DMS53 (cell line): Measurements from ENCODE around the gene TSHZ1.

Experiments used
- DNase-seq: peaks from one replicate; lab custom pipeline; 2025; lab: John Stamatoyannopoulos, UW

Gene TSHZ1

GRCh38 chr18:75246721-75247610 lies 36.4 kb downstream of the TSHZ1 start:
- no peak for DNase-seq

- DNase-seq = peak; percentile 82
Observed at GRCh38 chr18:75247611-75248421, 37.2 kb downstream of the TSHZ1 start.

- peak; percentile 36 for DNase-seq
Observed at GRCh38 chr18:75248426-75249174, 38.0 kb downstream of the TSHZ1 start.

DNA sequence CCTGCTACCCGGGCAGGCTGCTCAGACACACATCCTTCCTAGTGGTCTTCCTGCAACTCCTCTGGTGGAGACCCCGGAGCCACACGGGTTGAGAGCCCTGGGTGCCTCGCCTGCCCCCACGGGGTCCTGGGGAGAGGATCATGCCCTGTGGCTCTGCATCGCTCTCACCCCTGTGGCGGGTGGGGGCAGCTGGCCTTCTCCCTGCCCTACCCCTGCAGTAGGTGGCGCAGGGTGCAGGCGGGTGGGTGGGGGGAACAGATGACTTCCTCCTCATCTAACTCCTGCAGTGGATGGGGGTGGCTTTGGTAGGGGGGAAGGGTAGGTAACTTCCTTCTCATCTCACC lies 38.5 kb downstream of the TSHZ1 start:
- no peak for DNase-seq

DNA sequence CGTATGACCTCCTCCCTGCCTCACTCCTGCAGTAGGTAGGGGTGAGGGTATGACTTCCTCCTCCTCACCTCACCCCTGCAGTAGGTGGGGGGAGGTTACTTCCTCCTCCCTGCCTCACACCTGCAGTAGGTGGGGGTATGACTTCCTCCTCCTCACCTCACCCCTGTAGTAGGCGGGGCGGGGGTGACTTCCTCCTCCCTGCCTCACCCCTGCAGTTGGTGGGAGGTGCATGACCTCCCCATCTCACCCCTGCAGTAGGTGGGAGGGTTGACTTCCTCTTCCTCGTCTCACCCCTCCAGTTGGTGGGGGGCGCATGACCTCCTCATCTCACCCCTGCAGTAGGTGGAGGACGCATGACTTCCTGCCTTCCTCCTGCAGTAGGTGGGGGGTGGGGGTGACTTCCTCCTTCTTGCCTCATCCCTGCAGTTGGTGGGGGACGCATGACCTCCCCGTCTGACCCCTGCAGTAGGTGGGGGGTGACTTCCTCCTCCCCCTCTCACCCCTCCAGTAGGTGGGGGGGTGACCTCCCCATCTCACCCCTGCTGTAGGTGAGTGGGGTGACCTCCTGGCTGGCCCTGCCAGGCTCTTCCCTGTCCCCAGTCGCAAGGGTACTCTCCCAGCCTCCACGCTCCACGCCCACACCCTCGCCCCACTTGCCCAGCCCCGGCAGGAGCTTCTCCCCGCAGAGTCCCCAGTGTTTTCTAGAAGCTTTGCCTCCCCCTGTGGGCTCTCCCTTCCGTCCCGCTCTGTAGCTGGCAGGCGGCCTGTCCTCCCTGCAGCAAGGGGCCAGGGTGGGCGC lies 39.3 kb downstream of the TSHZ1 start:
- peak; percentile 25 for DNase-seq

DNA sequence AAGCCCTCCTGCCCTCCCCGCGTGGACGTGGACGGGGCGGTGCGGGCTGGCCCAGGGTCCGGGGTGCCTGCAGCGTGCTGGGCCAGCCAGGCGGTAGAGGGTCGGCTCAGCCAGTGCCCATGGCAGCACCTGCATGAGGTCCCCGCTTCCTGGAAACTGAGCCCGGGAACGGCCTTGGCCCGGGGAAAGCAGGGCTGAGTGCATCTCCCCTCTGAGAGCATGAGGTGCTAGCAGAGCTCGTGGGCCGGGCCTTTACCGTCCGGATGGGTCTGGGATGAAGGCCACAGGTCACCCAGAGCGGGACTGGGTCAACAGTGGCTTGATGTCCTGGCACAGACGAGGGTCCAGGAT lies 39.8 kb downstream of the TSHZ1 start:
- peak; percentile 15 for DNase-seq

- DNase-seq = no peak
Observed at GRCh38 chr18:75251466-75251865, 40.9 kb downstream of the TSHZ1 start.

- DNase-seq = no peak
Observed at GRCh38 chr18:75252136-75252535, 41.5 kb downstream of the TSHZ1 start.

GRCh38 chr18:75253043-75253442 lies 42.4 kb downstream of the TSHZ1 start:
- no peak for DNase-seq

DNA sequence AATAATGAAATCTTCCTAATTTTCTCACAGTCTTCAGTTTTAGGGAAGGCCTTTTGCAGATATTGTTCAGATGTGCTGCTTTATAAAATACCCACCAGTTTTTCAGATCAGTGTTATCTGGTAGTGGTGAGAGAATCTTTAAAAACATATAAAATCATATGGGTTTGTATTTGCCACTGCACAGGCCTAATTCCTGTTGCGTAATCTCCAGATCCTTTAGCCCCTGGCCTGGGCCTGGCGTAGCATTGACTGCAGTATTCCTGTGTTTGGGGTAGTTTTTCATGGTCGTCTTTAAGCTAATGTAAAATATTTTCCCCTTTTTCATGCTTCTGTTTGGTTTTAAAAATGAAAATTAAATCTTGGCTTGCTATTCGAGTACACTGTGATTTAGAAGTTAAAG lies 43.2 kb downstream of the TSHZ1 start:
- DNase-seq = no peak

GRCh38 chr18:75255094-75255493 lies 44.5 kb downstream of the TSHZ1 start:
- DNase-seq = no peak

DNA sequence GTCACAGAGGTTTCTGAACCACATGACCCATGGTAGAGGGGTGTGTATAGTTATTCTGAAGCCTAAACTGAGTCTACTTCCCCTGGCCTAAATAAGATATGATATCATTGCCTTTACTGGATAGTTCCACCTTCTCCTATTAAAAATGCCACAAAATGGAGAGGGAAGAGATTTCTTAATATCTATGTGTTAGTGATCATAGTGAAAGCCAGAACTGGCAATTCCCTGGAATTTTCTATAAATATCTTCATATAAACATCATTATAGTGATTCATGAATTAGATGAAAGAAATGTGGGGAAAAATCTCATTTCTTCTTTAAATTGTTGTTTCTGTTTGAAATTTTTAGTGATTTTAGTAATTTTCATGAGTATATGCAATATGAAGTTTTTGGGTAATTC lies 45.8 kb downstream of the TSHZ1 start:
- no peak for DNase-seq

- DNase-seq = no peak
Observed at GRCh38 chr18:75257605-75258004, 47.0 kb downstream of the TSHZ1 start.

DNA sequence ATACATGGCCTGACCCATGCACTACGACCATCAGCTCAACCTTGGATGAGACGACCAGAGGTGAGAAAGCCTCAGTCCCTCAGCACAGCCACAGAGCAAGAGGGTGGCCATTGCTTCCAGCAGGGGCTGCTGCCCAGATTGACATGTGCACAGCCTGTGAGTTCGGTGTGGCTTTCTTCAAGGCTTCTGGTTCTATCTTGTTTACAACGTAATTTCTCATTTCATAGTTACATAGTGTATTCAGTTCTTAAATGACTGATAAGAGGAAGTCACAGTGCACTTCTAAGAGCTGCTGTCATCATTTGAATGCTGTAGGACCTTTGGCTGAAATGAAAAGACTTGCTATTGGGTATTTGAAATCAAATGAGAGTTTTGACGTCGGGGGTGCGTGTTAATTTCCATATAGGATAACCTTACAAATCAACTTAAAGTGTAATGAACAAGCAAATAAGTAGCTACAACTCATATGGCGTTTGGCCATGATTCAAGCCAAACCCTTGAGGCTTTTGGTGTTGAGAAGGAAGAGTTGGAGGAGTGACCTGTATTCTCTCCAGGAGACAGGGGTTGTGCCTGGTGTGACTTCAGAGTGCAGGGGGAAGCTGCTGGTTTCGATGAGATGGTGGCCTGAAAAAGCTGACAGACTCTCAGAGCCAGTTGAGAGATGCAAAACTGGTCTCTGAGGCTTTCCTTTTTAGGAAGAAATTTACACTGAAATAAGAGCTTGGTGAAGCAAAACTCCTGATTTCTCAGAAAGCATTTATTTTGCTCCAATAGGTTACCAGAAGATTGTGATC lies 51.0 kb downstream of the TSHZ1 start:
- DNase-seq = no peak

- no peak for DNase-seq
Observed at GRCh38 chr18:75262511-75262910, 51.9 kb downstream of the TSHZ1 start.

- no peak for DNase-seq
Observed at GRCh38 chr18:75264195-75264594, 53.6 kb downstream of the TSHZ1 start.

- no peak for DNase-seq
Observed at GRCh38 chr18:75264926-75265597, 54.5 kb downstream of the TSHZ1 start.

- no peak for DNase-seq
Observed at GRCh38 chr18:75265872-75266271, 55.3 kb downstream of the TSHZ1 start.

GRCh38 chr18:75267643-75268363 lies 57.2 kb downstream of the TSHZ1 start:
- DNase-seq = no peak

DNA sequence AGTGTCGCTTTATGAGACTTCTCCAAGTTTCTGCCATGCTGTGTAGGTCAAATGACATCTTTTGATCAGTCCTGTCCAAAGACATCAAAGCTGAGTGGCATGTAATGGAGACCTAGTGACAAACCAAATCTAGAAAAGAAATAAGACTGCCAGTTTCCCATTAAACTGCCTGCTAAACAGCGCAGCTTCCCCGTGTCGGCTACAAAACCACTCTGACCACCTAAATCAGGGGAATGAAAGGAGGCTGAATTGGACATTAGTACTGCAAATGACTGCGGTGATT lies 57.7 kb downstream of the TSHZ1 start:
- DNase-seq = no peak
